Amygdala (tissue), 56 donors: Measurements from ENCODE around the gene YARS2.
"Not testable (repeated sequence)": the region's sequence is repeated elsewhere in the genome, so short reads cannot be mapped to it uniquely, and the experiment has no call there.

ENCODE experiments used
- DNase-seq, 56 donors: peaks; one replicate each; lab custom pipeline; 2025; lab: John Stamatoyannopoulos, UW

Gene YARS2

DNA sequence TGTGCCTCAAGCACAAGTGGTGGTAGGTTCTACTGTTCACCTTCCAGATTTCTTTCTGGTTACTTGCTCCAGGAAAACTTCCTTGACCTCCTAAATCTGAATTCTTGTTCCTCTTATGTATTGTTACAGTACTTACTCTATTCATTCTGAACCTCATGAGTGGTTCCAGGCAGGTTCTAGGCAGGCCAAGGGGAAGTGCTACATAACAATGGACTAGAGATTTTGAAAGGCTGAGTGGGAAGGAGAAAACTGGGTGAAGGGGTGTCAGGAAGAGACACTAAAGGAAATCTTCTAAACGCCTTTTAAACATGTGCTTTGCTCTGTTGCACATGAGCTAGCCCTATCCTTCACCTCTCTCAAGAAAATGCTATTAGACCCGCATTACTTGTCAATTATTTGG, 1.6 kb downstream of the YARS2 start:
- no peak for DNase-seq

DNA sequence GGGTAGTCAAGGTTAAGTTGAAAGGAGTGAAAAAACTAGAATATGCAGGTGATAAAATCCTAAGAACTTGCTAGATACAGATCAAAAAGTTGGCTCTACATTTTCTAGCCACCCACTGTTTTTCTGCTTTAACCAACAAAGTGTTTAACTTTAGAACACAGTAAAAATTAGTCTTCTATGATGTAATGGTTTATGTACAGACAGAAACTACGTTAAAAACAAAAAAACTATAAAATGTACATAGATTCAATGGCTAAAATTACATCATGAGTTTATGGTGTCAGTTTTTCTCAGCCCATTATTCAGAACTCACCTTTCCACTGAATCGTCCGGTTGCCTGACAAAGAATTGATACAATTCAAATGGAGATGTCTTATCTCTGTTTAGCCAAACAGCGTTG, 2.1 kb downstream of the YARS2 start:
- DNase-seq = no peak

DNA sequence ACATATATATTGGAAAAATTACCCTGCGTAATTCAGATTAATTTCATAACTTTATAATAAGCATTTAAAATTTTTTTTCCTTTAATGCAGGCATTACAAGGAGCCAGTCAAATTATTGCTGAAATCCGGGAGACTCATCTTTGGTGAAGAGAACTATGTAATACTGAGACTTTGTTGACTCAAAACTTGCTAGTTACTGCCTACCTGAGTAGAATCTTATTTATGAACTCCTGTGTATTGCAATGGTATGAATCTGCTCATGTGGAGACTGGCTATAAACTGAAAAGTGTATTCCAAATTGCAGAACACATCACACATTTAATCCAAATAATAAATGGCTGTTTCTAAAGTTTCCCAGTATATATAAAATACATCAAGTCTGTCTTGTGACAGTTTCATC, 12.4 kb downstream of the YARS2 start:
- DNase-seq = no peak

DNA sequence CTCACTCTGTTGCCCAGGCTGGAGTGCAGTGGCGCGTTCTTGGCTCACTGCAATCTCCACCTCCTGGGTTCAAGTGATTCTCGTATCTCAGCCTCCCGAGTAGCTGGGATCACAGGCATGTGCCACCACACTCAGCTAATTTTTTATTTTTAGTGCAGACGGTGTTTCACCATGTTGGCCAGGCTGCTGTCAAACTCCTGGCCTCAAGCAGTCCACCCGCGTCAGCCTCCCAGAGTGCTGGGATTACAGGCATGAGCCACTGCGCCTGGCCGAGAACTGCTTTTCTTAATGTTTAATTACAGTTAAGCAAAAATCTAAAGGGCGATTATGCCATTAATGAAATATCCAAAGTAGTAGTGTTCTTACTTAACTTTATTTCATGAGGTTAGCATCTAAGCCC, 13.6 kb downstream of the YARS2 start:
- no peak for DNase-seq

DNA sequence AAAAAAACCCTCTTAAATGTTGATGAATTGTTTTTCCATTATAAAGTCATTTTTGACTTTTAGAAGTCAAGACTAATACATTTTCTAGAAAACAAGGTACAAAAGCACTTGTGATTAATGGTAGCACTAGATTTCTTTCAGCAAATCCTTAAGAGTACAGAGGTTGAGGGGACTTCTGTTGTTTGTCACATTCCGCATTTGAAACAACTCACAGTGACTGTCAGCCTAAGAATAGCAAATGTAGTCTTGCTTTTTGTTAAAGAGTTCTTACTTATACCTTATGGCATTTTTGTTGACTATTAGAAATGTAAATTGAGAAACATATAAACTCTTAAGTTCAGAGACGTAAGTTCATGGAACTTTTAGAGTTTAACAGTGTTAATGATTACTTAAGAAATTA, 16.4 kb downstream of the YARS2 start:
- DNase-seq = no peak

DNA sequence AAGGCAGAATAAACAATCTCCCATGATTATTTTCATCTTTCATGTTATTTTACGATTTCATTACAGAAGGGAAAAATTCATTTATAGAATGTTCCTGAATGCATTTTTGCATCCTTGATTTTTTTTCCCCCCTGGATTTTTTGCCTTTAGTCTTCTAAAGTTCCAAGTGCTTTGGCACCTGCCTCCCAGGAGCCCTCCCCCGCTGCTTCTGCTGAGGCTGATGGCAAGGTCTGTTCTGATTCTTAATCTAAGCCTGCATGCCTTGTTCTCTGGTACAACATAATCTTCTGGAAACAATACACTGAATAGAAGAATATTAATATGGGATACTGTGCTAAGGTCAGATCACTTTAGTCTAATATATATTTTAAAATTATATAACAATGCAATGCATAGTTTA, 18.0 kb downstream of the YARS2 start:
- no peak for DNase-seq

DNA sequence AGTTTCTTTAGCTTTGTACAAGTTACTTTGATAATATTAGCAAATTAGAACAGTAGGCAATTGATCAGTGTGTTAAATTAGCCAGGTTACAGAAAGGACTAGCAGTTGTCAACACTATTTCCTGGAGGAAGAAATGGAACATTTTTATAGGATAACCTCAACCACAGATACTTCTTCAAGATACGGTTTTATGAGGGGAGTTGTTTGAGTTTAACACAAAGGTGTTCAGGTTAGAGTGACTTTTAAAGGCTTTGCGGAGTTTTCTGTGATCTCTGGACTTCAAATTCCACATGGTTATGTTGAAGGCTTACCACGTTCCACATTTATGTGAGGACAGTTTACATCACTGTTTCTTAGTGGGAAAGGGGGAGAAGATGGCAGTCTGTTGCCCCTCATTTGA, 19.3 kb downstream of the YARS2 start:
- no peak for DNase-seq

DNA sequence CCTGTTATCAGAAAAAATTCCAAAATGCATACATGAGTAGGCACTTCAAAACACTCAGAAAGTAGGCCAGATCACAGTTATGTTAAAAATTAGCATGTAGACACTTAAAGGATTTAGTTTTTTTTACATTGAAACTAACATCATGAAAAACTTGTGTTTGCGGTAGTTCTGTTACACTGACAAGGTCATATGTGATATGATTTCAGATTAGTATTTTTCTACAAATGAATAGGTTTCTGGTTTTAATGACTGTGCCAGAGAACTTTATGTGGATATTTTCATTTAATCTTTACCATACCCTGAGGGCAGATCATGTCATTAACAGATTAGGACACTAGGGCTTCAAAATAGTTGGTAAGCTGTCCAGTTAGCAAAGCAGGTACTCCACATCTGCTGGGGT, 20.7 kb downstream of the YARS2 start:
- DNase-seq = no peak

DNA sequence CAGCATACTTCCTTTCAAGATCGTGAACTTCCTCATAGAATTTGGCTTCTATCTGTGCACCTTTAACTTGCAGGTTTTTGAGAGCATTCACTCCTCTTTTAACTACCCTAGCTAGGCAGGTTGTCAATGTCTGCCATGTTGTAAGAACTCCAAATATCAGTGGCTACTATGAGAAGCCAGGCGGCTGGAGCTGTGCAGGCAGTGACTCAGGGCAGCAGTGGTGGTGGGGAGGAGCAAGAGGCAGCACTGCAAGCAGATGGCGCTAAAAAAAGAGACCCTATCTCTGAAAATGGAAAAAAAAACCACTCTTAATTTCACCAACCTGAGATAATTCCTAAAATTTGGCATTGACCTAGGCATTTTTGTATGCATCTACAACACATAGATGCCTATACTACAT, 28.5 kb downstream of the YARS2 start:
- DNase-seq = no peak

DNA sequence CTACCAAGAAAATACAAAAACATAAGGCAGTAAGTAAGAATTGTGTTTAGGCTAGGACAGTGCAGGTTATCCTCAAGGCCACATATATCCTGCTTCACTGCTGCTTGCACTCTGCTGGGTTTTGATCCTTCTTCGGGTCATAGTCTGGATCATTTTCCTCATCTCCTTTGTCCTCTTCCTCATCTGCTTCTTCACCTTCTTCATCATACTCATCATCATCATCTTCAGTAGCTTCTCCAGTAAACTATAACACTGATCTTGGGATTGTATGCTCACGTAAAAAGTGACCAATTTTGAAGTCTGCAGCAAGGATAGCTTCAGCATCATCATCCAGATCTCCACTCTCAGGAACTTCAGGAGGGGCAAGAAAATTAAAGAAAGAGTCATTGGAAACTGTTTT, 29.4 kb downstream of the YARS2 start:
- no peak for DNase-seq

DNA sequence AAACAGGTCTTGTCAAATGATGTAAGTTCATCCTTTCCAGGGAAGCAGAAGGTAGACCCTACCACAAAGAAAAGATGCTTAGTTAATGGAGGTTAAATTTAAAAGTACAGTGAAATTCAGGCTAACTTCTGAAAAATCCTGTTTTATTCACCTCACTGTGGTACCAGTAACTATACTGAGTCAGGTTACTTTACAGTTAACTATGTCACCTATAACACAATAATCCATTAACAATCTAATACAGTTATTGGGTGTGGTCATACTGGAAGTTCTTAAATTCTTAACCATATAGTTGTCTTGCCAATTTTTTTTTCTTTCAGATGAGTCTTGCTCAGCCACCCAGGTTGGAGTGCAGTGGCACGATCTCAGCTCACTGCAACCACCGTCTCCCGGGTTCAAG, 30.4 kb downstream of the YARS2 start:
- DNase-seq = not testable (repeated sequence)

DNA sequence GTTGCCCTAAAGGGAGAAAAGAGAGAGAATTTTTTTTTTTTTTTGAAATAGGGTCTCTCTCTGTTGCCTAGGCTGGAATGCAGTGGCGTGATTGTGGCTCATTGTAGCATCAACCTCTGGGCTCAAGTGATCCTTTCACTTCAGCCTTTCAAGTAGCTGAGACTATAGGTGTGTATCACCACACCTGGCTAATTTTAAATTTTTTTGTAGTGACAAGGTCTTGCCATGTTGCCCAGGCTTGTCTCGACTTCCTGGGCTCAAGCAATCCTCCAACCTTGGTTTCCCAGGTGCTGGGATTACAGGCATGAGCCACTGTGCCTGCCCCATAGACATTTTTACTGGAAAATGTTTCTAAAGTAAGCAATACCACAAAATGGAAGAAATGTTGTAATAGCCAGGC, 36.8 kb downstream of the YARS2 start:
- no peak for DNase-seq

DNA sequence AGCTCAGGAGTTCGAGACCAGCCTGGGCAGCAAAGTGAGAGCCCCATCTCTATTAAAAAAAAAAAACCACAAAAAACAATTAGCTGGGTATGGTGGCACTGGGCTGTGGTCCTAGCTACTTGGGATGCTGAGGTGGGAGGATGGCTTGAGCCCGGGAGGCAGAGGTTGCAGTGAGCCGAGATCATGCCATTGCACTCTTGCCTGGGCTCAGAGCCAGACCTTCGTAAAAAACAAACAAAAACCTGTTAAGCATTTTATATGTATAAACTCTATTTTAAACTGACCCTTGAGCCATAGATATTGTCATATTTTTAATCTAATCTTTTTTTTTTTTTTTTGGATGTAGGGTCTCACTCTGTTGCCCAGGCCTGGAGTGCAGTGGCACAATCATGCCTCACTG, 40.9 kb downstream of the YARS2 start:
- DNase-seq = no peak

DNA sequence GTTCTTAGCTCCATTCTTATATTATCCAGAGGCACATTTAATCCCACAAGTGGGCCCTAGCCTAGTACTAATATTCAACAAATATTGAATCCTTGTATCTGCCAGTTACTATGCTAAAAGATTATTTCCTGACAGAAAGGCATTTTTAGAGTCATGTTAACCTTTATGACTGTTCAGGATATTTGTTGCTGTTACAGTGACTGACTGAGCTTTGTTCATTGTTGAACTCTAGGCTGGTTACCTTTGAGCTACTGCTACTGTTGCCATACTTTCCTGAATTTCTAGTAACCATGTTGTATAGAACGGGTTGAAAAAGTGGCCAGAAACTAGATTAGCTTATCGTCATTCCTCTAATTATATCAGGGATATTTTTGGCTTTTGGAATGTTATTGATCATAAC, 46.8 kb downstream of the YARS2 start:
- DNase-seq = no peak

DNA sequence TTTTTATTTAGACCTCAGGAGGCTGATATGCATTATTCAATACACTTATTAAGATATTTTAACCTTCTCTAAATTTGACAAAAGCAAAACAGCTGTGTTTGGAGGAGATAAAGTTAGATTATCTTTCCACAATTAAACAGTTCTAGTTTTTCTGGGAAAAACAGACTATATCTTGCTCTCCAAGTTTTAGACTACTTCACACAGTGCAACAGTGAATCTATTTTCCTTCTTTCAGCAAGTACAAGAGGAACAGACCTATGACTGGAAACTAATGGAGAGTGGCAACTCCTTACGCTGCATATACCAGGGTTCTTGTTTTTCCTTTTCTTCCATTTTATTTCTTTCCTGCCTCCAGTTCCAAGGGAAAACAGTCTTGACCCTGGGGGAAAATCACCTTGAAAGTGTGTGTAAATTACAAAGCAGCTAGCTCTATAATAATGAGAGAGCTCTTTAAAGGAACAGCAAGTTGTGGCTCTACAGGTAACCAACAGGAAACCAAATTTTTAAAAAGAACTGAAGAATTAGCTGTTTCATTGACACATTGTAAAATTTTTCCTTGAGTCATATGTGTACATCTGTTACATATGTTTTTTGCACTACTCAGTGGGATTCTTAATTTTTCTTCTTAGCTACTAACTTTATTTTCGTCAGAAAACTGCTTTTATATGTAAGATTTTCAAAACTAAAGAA, 49.2 kb downstream of the YARS2 start:
- no peak for DNase-seq

DNA sequence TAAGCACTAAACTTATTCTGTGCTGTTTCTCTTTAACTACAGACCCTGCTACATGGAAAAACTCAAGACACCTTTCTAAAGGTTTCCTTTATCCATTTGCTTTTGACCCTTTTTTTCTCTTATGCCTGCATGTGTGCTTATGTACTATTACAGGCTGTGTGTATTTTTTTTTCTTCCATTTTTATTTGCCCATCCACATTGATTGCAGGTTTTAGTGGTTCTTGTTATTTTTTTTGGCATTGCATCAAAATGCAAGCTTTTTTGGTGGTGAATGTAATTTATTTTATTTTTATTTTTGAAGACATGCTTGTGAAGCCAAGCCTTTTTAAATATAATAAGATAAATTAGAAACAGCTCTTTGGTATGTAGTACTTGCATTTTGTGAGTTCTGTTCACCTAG, 49.9 kb downstream of the YARS2 start:
- DNase-seq = no peak

DNA sequence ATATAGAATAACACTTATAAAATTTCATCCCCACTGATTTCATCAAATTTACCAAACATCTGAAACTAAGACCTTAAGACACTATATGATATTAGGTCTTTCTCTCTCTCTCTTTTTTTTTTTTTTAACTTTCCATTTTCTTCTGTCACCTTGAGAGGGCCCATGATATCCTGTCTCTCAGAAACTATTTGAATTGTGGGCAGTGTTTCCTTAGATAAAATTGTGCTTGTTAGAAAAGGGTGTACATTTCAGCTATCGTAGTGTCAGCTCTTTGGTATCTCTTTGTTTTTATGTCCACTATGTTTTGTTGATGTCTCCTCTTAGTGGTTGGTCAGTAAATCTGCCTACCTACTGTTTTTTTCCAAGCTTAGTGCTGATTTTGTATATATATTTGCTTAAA, 52.8 kb downstream of the YARS2 start:
- DNase-seq = no peak

DNA sequence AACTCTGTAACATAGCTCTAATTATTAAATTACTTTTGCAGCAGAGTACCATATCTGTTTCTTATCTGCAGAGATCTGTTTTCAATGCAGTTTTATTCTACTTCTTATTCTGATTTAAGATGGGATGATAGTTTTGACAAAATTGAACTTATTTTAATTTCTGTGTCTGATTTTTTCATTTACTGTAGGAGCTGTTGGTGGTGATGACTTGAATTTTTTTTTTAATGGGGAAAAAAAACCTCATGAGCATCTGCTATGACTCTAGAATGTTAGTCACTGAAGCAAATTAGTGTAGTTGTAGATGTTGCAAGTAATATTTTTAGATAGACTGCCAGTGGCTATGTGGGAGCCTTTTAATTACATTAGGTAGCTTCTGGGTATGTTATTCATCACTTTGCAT, 53.2 kb downstream of the YARS2 start:
- no peak for DNase-seq

DNA sequence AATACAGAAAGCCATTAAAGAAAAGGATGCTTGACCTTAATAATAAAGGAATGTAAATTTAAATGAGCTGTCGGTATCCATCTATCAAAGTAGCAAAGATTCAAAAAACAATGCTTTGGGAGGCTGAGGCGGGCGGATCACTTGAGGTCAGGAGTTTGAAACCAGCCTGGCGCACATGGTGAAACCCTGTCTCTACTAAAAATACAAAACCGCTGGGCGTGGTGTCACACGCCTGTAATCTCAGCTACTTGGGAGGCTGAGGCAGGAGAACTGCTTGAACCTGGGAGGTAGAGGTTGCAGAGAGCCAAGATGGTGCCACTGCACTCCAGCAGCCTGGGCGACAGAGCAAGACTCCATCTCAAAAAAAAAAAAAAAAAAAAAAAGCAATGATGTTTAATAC, 56.3 kb downstream of the YARS2 start:
- DNase-seq = not testable (repeated sequence)

DNA sequence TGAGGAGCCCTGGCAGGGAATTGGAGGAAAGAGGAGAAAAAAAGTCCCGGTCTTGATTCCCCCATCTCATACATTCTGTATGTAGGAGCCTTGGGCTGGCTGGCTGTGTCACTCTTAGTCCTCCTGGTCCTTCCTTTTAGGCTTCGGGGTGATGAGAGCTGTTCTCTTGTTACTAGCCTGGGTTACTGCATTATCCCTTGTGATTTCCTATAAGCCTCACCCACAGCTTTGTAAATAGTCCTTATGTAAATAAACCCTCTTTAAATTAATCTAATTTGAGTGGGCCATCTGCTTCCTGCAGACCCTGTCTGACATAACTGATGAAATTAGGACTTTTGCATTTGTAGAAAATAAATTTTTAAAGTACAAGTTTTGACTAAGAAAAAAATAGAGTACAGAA, 57.4 kb downstream of the YARS2 start:
- DNase-seq = no peak

DNA sequence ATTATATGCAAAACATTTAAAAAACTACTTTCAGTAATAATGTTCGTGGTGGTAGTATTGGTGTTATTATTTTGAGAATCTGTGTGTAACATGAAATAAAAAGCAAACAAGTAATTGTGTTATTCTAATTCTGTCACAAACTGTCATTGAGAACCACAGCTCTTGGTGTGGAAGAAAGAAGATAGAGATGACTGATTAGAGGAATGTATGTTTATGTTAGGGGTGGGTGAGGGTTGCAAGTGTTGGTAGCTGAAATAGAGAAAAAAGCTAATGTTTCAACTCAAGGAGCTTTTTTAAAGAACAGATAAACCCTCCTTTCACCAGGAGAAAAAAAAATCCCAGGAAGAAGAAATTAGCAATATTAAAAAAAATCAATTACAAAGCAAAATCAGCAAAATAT, 58.3 kb downstream of the YARS2 start:
- no peak for DNase-seq
